ENCODE data around the gene EWSR1.

DNA sequence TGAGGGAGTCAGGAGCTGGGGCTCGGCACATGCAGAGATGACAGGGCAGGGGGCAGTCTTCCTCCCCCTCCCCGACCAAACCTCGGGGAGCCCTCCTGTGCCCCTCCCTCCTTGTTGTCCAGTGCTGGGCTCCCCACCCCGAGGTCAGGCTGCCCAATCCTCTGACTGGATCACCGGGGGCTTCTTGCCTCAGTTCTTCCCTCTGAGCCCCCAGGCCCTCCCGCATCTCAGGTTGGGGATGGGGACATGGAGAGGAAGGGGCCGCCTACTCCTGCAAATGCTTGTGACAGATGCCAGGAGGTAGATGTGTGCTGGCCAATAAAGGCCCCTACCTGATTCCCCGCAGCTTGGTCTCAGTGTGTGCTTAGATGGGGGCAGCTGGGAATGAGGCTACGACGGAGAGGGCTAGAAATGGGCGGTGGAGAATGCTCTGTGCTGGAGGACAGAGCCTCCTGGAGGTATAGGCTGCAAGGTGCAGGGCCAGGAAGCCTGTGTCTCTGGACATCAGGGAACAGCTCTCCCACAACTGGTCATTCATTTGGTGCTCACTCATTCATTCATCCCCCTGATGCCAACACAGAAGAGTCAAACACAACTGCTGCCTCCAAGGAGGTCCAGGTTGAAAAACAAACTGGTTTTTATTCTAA lies 8.7 kb upstream of the EWSR1 start:
- TF ChIP-seq, protein P1, sequence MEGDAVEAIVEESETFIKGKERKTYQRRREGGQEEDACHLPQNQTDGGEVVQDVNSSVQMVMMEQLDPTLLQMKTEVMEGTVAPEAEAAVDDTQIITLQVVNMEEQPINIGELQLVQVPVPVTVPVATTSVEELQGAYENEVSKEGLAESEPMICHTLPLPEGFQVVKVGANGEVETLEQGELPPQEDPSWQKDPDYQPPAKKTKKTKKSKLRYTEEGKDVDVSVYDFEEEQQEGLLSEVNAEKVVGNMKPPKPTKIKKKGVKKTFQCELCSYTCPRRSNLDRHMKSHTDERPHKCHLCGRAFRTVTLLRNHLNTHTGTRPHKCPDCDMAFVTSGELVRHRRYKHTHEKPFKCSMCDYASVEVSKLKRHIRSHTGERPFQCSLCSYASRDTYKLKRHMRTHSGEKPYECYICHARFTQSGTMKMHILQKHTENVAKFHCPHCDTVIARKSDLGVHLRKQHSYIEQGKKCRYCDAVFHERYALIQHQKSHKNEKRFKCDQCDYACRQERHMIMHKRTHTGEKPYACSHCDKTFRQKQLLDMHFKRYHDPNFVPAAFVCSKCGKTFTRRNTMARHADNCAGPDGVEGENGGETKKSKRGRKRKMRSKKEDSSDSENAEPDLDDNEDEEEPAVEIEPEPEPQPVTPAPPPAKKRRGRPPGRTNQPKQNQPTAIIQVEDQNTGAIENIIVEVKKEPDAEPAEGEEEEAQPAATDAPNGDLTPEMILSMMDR (IDR thresholded peaks at IDR 0.05; ENCODE audit: insufficient read depth, low read depth, low read length) = no peak
- TF ChIP-seq EZH2 (IDR thresholded peaks at IDR 0.05; ENCODE audit: insufficient read depth, low read length) = no peak

Measured in astrocyte (in vitro differentiated cells and primary cell).